Measurements from ENCODE around the gene WBP1. TPM values are rescaled to one million over a fixed set of nuclear protein-coding genes. Genes with fewer than 3 reads are reported as not detected.
A peak's percentile ranks its signal among the peaks of the same experiment; 100 is the strongest.

The WBP1 gene
- total RNA-seq, 1 experiment from 2014 or later, result 54.8 TPM

GRCh38 chr2:74501335-74502071 is 43.3 kb downstream of the WBP1 start:
- no peak for DNase-seq
- H3K27ac Mint-ChIP-seq (ENCODE audit: unreplicated experiment), result peak overlapping the region; percentile 87
- peak overlapping the region; percentile 94 for H3K4me3 Mint-ChIP-seq (ENCODE audit: unreplicated experiment)
- H3K9me3 Mint-ChIP-seq (ENCODE audit: unreplicated experiment), result no peaks in the 10 kb centered on the region
- peaks cover 59% of the 10 kb centered on the region for H3K4me1 ChIP-seq
- CTCF ChIA-PET, result interaction anchor here (0.6 to 2.9 kb wide), 3 partner anchors 12 to 48 kb away, joined by 3 to 9 read pairs (median 8); partner anchors contain the start of genes CCDC142 and TTC31
- peaks cover 3% of the 10 kb centered on the region; the same call in 1 of the 2 replicates for H3K36me3 ChIP-seq (ENCODE audit: control insufficient read depth, insufficient read depth, low read length)
- peaks cover 52% of the 10 kb centered on the region for H3K36me3 Mint-ChIP-seq (ENCODE audit: insufficient read depth, unreplicated experiment)
- POLR2A ChIA-PET, result interaction anchor here (0.9 to 5.2 kb wide), 5 partner anchors 12 to 43 kb away, joined by 3 to 17 read pairs (median 3); partner anchors contain the start of genes DQX1 and WBP1
- H3K27me3 Mint-ChIP-seq (ENCODE audit: insufficient read depth, unreplicated experiment), result no peaks in the 10 kb centered on the region
- H3K27me3 ChIP-seq (replicated peaks; ENCODE audit: control insufficient read depth, insufficient read depth, low read length), result no peaks in the 10 kb centered on the region
- BruUV-seq (replicated peaks), result no TSS peak
- peak overlapping the region; percentile 75 for H3K4me3 ChIP-seq (ENCODE audit: low read depth, low read length)
- no peak for TF ChIP-seq CTCF (IDR thresholded peaks at IDR 0.05; ENCODE audit: insufficient read depth in 1 of 2, low read depth in 1 of 2, low read length in 1 of 2, severe bottlenecking in 1 of 2, unreplicated experiment in 1 of 2)
- intact Hi-C loops (cut with micrococcal nuclease; ENCODE audit: unreplicated experiment), result loop anchor here (1.0 kb wide), 1 partner anchor 12 kb away; no protein-coding TSS in a partner anchor
- no peaks in the 10 kb centered on the region for H3K9me3 ChIP-seq
- H3K4me1 Mint-ChIP-seq (ENCODE audit: low read depth, unreplicated experiment), result peaks cover 29% of the 10 kb centered on the region

GRCh38 chr2:74502147-74502719 is 44.0 kb downstream of the WBP1 start:
- no peaks in the 10 kb centered on the region for H3K27me3 ChIP-seq (replicated peaks; ENCODE audit: control insufficient read depth, insufficient read depth, low read length)
- Mint-ChIP-seq H3K36me3 (ENCODE audit: insufficient read depth, unreplicated experiment) (peaks cover 53% of the 10 kb centered on the region), H3K27ac (ENCODE audit: unreplicated experiment) (peak overlapping the region; percentile 87), H3K27me3 (ENCODE audit: insufficient read depth, unreplicated experiment) (no peaks in the 10 kb centered on the region), H3K4me3 (ENCODE audit: unreplicated experiment) (peak overlapping the region; percentile 94), H3K9me3 (ENCODE audit: unreplicated experiment) (no peaks in the 10 kb centered on the region), H3K4me1 (ENCODE audit: low read depth, unreplicated experiment) (peaks cover 33% of the 10 kb centered on the region)
- CTCF ChIA-PET, result interaction anchor here (0.6 to 2.9 kb wide), 3 partner anchors 13 to 49 kb away, joined by 3 to 9 read pairs (median 8); partner anchors contain the start of genes CCDC142 and TTC31
- H3K9me3 ChIP-seq, result no peaks in the 10 kb centered on the region
- H3K36me3 ChIP-seq (ENCODE audit: control insufficient read depth, insufficient read depth, low read length), result 0 out of 2 replicates have a peak, but pooled peaks cover 2% of the 10 kb centered on the region
- DNase-seq, result peak; percentile 72 to 81
- peak overlapping the region; percentile 75 for H3K4me3 ChIP-seq (ENCODE audit: low read depth, low read length)
- TSS peak; percentile 9 for BruUV-seq (replicated peaks)
- TF ChIP-seq CTCF (IDR thresholded peaks at IDR 0.05; ENCODE audit: insufficient read depth in 1 of 2, low read depth in 1 of 2, low read length in 1 of 2, severe bottlenecking in 1 of 2, unreplicated experiment in 1 of 2), result no peak
- peaks cover 61% of the 10 kb centered on the region for H3K4me1 ChIP-seq
- POLR2A ChIA-PET, result interaction anchor here (1.0 to 5.2 kb wide), 5 partner anchors 13 to 31 kb away, joined by 3 to 17 read pairs (median 4); partner anchors contain the start of gene DQX1
- intact Hi-C loops (cut with micrococcal nuclease; ENCODE audit: unreplicated experiment), result loop anchor here (1.0 kb wide), 1 partner anchor 13 kb away; no protein-coding TSS in a partner anchor

All from Caco-2 (cell line).